Right forelimb (tissue), 1 donor: Measurements from ENCODE around the gene DEAF1.
A peak's percentile ranks its signal among the peaks of the same experiment; 100 is the strongest.

ENCODE experiments used
- DNase-seq: peaks from one replicate; pipeline ENCODE4 v3.0.0-alpha.2; 2018

The DEAF1 gene

GRCh38 chr11:720642-721246, 25.7 kb upstream of the DEAF1 start:
- DNase-seq = no peak

GRCh38 chr11:720017-720641, 25.1 kb upstream of the DEAF1 start:
- DNase-seq = no peak

GRCh38 chr11:719214-720016, 24.4 kb upstream of the DEAF1 start:
- DNase-seq = no peak

- DNase-seq = no peak
Measured at GRCh38 chr11:714436-714835, 19.4 kb upstream of the DEAF1 start.

- peak; percentile 40 for DNase-seq
Measured at GRCh38 chr11:709109-709997, 14.3 kb upstream of the DEAF1 start.

- DNase-seq = no peak
Measured at GRCh38 chr11:708511-708910, 13.5 kb upstream of the DEAF1 start.

GRCh38 chr11:707817-708420, 12.9 kb upstream of the DEAF1 start:
- DNase-seq = peak; percentile 43

- DNase-seq = peak; percentile 46
Measured at GRCh38 chr11:706957-707816, 12.2 kb upstream of the DEAF1 start.

- DNase-seq = peak; percentile 47
Measured at GRCh38 chr11:706439-706956, 11.5 kb upstream of the DEAF1 start.

GRCh38 chr11:705646-706438, 10.8 kb upstream of the DEAF1 start, which contains the start of gene EPS8L2:
TSS of gene EPS8L2 (plus strand) at chr11:706231. CDS start at chr11:709408, 3,177 bp downstream.
- DNase-seq = no peak

- peak; percentile 47 for DNase-seq
Measured at GRCh38 chr11:704781-705645, 10.0 kb upstream of the DEAF1 start.

GRCh38 chr11:704228-704674, 9.2 kb upstream of the DEAF1 start:
- no peak for DNase-seq

GRCh38 chr11:703506-703905, 8.5 kb upstream of the DEAF1 start:
- DNase-seq = no peak

- peak; percentile 39 for DNase-seq
Measured at GRCh38 chr11:702462-703461, 7.7 kb upstream of the DEAF1 start.

GRCh38 chr11:701741-702461, 6.9 kb upstream of the DEAF1 start:
- DNase-seq = no peak

- no peak for DNase-seq
Measured at GRCh38 chr11:699753-700152, 4.7 kb upstream of the DEAF1 start.

GRCh38 chr11:699116-699508, 4.1 kb upstream of the DEAF1 start:
- DNase-seq = no peak
